Anterior cingulate cortex (tissue), 58 donors: ENCODE results near the gene EML4.

ENCODE experiments used
- DNase-seq, 58 donors: peaks; one replicate each; lab custom pipeline; 2025; lab: John Stamatoyannopoulos, UW

EML4 gene

DNA sequence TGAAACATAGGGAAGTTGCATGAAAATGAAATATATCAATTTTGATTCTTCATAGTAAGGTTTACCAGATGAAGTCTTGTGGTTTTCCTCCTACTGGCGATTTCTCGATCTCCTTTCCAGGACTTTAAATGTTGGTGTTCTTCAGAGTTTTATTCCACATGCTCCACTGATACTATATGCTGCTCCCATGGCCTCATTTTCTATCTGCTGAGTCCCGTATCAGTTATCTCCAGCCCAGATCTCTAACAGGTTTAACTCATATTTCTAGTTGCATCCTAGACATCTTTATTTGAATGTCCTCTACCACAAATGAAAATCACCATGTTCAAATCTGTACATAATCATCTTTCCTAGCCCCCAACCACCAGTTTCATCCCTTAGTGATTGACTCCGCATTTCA lies 120.1 kb downstream of the EML4 start:
- no peak for DNase-seq

DNA sequence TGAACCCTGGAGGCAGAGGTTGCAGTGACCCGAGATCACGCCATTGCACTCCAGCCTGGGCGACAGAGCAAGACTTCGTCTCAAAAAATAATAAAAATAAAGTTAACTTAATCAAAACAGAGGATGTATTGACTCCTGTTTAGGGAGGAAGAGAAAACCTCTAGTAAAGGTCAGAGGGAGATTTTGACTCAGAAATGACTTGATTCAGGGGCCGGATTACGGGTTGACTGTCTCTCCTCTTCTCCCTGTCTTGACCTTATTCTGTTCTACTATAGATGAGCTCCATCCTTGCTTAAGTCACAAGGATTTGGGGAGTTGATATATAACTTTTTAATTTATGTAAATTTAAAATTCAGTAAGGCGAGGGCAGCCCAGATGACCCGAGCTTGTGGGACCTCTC lies 120.9 kb downstream of the EML4 start:
- no peak for DNase-seq

DNA sequence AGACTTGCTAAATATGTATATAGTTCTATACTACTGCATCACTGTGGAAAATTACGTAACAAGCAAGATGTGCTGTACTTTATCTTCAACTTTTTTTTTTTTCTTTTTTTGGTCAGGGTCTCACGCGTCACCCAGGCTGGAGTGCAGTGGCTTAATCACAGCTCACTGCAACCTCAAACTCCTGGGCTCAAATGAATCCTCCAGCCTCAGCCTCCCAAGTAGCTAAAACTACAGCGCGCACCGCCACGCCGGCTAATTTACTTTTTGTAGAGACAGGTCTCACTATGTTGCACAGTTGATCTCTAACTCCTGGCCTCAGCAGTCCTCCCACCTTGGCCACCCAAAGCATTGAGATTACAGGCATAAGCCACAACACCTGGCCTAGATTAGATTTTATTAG lies 123.9 kb downstream of the EML4 start:
- no peak for DNase-seq

DNA sequence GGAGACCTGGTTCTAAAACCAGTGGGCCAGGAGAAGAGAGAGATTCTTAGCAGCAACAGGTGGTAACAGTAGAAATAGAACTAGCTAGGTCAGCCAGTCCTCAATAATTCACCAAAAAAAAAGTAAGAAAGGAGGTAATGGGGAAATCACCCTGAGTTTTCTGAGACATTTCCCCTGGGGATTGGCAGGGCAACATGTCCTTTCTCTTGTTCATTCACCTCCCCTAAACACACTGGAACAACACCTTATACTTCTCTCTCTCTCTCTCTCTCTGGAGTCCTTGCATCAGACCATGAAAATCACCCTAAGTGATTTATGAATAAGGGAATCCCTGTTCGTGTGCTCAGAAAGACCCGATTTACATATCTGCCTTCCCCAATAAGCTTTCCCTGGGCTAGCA lies 127.1 kb downstream of the EML4 start:
- no peak for DNase-seq

DNA sequence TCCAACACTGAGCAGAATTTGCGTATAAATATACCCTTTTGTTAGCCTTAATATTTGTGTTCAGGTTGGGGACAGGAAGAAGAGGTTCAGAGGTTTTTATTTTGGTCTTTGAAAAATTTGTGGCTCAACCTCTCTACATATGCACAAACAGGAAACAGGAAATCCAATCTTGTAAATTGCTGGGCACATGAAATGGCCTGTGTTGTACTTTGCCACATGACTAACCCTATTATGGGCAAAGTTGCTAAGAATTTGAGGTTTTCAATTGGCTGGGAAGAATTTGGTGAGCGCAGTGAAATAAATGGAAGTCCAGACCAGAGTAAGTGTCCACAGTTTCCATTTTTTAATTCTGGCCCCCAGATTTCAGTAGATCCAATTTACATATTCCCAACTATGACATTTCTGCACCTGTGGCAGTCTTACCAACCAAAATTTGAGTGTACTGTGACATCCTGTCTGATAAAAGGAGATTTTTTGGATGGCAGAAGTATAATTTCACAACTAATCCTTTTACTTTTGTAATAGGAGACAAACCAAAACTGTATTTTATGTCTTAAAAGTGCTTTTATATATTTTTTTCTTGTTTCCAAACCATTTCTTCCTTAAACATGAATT lies 128.3 kb downstream of the EML4 start:
- no peak for DNase-seq

DNA sequence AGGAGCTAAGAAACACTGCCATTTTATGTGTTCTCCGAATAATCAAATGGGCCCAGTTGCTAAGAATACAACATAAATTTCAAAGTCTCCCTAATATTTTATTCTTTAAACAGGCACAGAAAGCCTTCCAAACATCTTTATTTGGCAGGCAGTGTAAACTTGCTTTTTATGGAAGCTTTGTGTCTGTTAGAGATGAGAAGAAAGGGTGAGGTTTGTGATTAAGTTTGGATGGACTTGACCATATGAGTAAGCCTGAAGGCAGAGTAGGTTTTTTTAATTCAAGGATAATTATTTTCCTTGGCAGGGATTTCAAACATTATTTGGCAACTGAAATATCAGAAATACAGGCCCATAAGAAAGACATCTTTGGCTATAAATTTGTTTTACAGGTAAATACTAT lies 129.0 kb downstream of the EML4 start:
- no peak for DNase-seq

DNA sequence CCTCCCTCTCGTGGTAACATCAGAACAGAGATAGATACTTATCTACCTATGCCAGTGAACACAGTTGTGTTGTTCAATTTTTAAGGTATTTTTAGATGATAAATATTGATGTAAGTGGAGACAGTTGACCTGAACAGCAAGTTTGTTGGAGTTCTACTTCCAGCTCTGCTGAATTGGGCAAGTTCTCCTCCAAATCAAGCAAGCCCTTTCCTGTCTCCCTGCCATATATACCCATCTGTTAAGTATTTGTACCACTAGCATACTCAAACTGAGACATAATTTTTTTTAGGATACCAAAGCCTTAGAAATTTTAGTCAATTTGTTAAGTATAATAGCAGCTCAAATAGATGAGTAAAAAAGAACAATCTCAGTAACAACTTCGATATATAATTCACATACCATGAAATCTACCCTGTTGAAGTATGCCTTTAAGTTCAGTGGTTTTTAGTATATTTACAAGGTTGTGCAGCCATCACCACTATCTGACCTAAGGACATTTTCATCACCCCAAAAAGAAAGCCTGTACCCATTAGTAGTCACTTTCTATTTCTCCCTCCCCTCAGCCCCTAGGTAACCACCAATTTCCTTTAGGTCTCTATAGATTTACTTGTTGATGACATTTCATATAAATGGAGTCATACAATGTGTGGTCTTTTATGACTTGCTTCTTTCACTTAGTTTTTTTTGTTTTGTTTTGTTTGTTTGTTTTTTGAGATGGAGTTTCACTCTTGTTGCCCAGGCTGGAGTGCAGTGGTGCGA lies 130.0 kb downstream of the EML4 start:
- no peak for DNase-seq

DNA sequence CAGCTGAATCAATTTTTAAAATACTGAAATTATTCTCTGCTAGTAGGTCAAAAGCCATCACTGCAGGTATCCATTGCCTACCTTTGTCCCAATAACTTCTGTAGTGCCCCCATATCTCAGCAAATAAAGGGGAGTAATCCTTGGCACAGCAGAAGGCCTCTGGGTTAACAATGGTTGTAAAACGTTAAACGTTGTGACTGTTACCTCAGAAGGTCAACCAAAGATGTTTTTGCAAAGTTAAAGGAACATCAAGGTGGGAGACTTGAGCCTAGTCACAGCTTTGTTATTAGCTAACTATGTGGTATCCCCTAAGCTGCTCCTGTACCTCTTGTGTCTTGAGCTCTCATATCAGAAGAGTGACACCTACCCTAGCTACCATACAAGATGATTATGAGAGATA lies 131.4 kb downstream of the EML4 start:
- no peak for DNase-seq

DNA sequence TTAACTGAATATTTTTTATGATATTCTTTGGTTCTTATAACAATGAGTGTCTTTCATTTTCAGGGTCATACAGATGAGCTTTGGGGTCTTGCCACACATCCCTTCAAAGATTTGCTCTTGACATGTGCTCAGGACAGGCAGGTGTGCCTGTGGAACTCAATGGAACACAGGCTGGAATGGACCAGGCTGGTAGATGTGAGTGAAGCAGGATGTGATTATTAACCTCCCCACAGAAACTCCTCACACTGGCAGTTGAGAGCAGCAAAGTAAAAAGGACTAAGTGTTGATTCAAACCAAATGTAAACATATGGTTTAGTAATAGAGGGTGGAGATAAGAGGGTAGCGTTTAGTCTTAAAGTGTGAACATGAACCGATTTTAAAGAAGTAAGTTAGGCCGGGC lies 134.1 kb downstream of the EML4 start:
- DNase-seq, result no peak

DNA sequence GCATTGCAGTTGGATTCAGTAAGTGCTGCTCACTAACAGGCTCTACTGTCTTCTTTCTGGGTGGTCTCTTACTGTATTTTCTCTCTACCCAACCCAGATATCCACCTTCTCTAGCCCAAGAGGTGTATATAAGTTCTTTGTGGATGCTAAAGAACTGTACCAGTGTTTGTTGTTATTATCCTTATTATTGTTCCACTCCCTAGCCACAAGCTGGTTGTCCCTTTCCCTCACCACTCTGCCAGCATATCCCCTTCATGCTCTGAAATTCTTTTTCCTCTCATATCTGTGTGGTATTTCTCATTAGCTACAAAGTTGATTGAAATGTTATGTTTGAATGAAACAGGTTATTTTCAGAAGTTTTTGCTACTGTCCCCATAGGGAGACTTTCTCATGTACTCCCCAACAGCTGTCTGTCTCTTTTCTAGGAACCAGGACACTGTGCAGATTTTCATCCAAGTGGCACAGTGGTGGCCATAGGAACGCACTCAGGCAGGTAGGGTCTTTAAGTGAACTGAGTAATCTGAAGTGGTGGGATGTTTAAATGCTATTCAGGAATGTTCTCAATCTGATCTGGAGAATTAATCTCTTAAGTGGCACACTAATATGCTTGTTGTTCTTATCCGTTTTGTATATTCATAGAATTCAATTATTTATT lies 135.0 kb downstream of the EML4 start:
- no peak for DNase-seq

DNA sequence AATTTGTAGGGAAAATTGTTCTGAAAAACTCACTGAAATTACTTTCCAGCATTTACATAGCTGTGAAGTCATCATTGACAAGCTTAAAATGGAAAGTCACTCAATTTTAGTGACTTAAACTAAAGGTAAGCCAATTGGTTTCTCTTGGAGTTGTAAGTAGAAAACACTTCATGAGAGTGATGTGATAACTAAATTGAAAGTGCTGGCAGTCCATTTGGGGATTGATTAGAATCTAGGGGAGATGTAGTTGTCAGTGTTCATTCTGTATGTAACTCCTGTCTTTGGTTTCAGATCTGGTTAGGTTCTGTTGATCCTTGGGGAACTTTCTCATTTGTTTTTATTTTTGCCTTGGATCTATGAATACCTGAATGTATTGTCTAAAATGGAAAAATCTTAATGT lies 138.0 kb downstream of the EML4 start:
- DNase-seq, result no peak

DNA sequence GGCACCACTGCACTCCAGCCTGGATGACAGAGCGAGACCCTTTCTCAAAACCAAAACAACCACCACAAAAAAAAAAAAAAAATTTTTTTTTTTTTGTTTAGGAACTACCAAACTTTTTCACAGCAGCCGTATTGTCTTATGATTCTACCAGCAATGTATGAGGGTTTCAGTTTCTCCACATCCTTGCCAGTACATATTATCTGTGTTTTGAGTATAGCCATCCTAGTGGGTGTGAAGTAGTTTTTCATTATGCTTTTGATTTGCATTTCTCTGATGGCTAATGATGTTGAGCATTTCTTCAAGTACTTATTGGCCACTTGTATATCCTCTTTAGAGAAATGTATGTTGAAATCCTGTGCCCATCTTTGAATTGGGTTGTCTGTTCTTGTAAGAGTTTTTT lies 140.2 kb downstream of the EML4 start:
- no peak for DNase-seq

DNA sequence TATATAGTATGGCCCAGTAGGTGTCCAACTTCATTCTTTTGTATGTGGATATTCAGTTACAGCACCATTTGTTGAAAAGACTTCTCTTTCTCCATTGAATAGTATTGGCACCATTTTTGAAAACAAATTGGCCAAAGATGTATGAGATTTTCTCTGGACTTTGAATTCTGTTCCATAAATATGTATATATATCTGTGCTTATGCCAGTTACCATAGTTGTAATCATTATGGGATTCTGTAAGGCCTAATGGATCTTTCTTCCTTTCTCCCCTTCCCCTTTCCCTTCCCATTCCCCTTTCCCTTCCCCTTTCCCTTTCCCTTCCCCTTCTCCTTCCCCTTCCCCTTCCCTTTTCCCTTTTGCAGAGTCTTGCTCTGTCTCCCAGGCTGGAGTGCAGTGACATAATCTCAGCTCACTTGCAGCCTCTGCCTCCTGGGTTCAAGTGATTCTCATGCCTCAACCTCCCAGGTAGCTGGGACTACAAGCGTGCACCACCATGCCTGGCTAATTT lies 140.9 kb downstream of the EML4 start:
- DNase-seq, result no peak

DNA sequence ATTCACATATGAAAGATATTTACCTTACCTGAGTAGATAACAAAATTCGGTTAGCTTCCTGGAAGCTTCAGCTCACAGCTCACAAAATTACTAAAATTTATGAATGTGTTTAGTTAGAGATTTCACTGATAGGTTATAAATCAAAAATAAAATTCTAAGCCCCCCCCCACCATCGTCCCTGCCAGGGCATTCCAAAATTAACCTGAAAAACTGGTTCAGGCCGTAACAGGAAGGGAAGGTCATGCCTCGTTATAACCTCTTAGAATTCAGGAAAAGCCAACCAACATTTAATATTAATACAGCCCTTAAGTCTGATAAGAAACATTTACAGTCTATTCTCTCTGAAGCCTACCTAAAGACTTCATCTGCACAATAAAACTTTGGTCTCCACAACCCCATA lies 143.0 kb downstream of the EML4 start:
- DNase-seq, result no peak

DNA sequence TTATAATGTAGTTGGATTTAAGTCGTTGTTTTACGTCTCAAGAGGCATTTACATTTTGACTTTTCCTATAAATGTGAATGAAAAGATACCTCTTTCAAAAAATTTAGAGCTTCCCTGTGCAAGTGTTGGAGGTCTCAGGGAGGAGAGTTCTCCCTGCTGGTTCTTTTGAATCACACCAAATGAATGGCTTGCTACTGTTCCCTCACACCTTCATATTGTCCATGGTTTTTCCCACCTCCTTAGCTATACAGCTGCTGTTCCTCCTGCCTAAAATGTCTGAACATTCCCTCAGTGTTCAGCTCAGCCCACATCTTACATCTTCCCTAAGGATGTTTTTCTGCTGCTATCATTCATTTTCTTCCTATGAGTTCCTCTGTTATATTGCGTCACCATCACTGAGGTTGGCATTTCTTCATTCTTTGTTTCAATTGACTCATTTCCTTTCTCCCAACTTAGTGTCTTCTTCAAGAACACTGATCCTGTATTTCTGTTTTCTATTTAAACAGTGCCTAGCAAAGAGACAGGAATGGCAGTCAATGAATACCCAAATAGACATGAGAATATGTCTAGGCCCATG lies 145.8 kb downstream of the EML4 start:
- DNase-seq, result no peak

DNA sequence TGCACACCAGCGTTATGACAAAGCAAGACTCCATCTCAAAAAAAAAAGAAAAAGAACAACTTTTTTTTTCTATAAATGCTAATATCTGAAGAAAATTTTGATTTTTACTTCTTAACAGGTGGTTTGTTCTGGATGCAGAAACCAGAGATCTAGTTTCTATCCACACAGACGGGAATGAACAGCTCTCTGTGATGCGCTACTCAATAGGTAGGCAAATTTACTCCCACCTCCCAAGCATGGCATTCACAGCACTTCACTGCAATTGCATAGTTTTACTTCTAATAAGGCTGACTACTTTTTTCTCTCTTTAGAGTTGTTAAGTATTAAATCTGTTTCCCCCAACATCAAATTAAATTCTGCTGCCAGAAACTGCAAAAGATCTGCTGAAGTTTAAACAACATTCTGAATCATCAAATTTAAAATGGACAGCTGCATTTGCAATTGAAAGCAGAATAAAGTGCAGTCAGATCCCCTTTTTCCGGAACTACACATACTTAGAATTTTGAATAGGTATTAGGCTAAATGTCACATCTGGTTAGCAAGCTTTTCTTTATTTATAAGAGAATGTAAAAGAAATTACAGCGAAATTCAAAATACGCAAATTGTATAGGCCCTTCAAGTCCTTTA lies 146.8 kb downstream of the EML4 start:
- DNase-seq, result no peak

DNA sequence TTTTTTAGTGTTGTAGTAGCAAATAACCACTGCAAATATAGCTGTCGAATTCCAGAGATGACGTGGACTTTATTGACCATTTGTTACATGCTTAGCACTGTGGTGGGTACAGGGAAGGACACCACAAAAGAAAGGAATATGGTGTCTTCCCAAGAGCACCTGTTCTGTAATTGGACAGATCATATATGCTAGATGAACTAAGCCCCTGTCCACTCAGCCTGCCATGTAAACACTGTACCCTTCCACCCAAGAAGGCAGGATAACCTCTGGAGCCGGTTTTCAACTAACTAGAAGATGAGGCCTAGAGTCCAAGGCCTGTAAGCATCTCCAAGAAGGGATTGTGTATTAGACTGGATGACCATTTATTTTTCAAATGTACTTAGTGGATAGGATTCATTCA lies 147.8 kb downstream of the EML4 start:
- DNase-seq, result no peak

DNA sequence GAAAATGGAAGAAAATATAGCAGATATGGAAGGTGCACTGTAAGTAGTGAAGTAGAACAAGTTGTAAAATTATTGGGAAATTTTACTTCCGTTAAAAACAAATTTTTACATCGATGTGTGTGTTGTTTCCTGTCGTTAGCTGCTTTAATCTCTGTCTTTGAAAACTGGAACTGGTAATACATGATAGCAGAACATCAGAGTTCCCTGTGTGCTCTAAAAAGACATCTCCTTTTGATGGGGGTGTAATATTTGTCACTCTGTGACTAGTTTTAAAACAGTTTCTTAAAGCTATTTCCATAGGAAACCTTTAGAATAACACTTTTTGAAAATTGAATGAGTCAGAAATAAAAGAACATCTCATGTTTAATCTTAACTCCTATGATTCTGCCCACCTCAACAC lies 148.3 kb downstream of the EML4 start:
- DNase-seq, result no peak

DNA sequence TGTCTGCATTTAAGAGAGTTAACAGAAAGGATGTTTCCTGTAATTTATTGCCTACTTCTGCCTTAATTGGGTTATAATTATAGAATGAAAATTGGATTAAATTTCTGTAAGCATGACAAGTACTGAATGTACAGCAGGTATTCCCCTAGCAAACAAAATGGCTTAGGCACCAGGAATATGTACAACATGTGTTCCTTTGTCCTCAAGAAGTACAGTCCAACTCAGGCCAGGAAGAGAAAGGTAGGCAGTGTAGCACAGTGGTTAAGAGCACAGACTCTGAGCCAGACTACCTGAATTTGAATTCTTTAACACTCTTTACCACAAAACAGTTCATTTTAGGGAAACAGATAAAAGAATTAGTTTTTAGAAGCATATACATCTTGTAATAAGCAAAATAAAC lies 148.8 kb downstream of the EML4 start:
- no peak for DNase-seq

DNA sequence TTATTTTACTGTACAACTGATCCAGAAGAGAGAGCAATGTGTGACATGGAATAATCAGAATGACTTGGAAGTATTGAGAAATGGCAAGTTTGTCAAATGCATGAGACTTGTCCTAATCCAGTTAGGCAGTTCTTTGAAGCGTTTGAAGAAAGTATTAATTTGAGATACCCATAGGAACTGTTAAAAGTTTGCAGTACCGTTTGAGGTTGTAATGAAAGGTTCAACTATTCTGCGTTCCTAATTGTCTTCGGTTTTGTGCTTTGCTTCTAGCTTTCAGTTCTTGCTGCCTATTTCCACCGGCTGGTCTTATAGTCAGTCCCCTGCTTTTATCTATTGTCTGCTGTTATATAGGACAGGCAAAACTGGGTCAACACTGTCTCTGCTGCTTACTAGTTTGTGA lies 150.1 kb downstream of the EML4 start:
- DNase-seq, result no peak

DNA sequence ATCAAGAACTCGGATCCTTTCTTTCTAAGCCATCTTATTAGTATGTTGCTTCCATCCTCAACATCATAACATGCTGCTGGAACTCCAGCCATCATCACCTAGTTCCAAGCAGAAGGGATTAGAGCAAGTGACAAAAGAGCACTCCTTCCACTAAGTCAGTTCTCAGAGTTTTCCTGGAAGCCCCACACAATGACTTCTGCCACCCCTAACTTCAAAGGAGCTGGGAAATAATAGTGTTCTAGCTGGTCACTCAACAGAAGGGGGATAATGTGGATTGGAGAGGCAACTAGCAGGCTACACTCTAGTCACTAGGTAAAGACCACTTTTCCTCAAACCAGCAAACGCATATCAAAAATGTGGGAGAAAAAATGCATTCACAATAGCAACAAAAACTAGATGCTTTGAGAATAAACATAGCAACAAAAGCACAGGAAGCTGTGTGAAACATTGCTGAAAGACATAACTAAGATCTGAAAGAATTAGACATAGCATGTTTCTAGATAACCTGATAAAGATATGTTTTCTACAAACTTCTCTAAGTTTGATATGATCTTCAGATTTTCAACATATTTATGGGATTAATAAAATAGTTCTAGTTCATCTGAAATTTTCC lies 152.4 kb downstream of the EML4 start:
- DNase-seq, result no peak
